Stimulated activated CD8-positive, alpha-beta memory T cell treated with anti-CD3 and anti-CD28 coated beads, Interleukin-12 subunit alpha, Interleukin-12 subunit beta, amount 100 ng/mL, for 4 hours (primary cell): Measurements from ENCODE around the gene SLC44A2.
"Not testable (repeated sequence)": the region's sequence is repeated elsewhere in the genome, so short reads cannot be mapped to it uniquely, and the experiment has no call there.

Experiments
- DNase-seq: peaks from one replicate; pipeline ENCODE4 v3.0.0-alpha.2; 2020; ENCODE audit warnings: low read depth

SLC44A2 gene

DNA sequence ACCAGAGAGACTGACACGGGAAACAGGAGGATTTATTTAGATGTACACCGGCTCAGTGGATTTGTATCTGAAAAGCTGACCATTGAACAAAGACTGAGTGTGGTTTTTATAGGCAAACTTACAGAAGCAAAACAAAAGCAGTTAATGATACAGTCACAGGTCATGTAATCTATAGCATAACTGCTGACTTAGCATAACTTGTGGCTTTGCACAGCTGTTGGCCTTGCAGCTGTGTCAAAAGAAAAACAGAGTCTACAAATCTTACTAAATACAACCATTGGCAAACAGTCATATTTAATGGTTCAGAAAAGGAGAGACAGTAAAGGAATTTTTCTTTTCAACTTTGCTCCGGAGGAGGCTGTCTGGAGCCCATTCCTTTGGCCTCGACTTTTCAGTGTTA is 26.5 kb downstream of the SLC44A2 start:
- no peak for DNase-seq

DNA sequence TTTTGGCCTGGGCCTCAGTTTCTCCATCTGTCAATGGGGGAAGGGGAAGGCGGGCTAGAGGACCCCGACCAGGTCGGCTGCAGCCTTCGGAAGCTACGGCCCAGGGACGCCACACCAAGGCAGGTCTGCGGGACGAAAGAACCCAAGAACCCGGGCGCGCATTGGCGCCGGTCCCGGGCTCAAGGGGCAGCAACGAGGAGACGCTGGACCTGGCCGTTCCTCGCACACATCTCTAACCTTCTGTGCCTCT is 28.1 kb downstream of the SLC44A2 start:
- DNase-seq, result no peak

DNA sequence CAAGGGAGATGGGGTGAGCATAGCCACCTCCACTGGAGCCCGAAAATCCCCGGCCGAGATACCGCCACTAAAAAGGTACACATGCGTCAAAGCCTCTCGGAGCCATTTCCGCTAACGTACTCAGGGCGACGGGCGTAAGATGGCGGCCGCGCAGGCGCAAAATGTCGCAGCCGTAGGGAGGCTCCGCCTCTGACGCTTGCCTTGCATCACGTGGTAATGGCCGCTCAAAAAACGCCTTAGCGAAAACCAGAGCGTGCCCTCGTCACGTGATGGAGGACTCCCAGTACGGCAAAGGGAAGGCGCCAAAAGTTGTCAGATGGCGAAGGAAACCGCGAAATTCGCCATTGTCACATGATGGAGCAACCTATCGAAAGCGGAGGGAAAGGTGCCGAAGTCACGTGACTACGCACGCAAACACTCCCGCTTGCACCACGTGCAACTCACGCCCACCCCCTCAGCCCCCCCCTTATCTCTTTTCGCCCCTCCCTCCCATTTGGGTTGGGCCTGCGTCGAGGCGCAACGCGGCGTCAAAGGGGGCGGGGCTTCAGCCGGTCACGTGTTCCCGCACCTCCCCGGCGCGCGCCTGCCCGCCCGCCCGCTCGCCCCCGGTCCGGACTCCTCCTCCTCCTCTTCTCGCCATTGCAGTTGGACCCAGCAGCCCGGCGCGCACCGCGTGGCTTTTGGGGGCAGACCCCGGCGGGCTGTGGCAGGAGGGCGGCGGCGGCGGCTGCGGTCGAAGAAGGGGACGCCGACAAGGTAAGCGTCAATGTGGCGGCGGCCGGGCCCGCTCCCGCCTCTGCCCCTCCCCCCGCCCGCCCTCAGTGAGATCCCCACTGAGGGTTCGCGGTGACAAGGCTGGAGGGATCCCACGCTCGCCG is 28.6 kb downstream of the SLC44A2 start, which contains the start of gene ILF3:
ILF3 (plus strand) TSS at position 615 of the 878 bp plus-strand sequence. CDS start 16,260 bp downstream, outside the sequence.
- DNase-seq, result peak; percentile 99

DNA sequence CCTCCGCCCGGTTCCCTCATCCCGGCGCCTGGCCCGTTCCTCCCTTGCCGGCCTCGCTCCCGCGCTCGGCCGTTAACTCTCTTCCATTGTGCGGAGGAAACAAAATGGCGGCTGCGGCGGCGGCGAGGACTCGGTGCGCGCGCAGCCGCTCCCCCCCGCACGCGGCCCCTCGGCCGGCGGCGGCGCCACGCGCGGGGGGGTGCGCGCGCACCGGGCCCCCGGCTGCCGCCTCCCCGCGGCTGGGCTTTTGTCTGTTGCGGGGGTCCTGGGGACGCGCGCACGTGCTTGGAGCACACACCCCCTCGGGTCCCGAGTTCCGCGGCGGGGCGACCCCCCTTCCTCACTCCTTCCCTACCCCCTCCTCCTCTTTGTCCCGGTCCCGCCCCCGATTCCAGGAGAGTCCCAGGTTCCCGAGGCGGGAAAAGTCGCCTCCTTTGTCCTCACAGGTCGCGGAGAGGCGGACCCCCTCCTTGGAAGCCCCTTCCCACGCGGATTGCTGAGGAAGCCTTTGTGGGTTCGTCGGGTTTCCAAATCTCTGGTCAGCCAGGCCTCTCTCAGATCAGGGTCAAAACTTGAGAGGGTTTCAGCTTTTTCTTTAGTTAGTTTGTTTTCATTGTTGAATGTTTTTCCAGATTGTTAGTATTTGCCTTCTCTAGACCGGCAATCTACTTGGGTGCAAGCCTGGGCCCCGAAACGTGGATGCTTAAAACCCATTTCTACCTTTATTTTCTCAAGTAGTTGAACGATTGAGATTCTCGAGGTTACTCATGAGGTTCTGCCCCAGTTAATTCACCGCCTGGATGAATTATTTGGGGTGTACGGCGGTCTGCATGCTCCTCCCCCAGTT is 29.5 kb downstream of the SLC44A2 start:
- peak; percentile 52 for DNase-seq

DNA sequence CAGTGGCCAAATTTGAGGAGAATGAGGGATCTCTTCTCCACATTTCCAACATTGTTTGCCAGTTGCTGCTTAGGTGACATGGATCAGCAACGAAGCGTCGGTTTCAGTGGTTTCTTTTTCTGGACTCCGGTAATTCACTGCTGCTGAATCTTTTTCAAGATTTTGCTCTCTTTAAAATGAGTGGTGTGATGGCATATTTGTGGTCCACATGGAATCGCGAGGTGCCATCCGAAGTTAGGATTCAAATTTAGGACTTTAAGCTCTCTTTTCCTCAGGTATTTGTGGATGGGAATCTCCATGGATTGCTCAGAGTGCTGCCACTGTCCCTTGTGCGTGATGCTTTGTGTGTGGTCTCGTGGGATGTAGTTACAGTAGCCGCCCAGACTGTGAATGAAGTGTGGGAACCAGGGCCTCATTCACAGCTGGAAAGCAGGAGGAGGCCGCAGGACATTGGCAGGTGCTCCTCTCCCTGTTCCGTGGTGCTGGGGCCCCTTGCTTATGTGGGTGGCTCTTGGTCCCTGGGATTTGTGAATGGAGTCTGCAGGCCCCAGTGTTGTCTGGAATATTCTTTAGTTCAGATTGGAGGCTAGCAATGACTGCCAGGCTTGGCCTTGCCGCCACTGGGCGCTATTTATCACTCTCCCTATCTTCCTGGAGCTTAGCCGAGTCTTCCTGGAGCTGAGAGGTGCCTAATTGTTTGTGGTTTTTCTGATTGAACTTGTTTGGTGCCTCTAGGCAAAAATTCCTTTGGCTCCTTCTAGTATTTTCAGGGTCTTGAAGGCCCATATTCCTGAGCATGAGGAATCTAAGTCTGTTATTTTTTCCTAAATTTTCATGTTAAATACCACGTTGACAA is 30.3 kb downstream of the SLC44A2 start:
- no peak for DNase-seq

DNA sequence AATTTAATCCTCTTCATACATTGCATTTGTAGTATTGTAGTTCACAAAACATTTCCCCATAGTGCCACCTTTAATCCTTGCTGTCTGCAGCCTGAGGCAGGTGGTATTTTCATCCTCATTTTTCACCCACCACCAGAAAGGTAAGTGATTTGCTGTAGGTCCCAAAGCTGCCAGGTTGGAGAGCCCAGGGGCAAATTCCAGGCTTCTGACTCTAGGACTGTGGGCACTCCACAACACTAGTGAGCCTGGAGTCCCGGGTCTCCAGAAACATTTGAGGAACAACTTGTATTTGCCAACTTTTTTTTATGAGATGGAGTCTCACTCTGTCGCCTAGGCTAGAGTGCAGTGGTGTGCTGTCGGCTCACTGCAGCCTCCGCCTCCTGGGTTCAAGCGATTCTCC is 35.0 kb downstream of the SLC44A2 start:
- DNase-seq, result no peak

DNA sequence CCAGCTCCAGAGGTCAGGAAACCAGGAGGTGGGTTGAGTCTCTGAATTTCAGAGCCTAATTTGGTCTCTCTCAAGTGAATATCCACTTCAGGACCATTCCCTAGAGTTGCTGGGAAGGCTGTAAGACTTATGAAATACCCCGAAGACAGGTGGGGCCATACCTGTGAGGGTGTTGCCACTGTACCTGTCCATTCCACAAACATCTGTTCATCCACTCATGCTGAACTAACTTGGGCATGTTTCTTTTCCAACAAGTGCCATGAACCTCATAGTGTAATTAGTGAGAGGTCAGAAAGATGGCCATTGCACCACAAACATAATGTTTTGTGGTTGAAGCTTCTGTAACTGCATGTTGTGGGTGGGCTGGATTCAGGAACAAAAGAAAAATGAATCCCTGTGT is 36.6 kb downstream of the SLC44A2 start:
- no peak for DNase-seq

DNA sequence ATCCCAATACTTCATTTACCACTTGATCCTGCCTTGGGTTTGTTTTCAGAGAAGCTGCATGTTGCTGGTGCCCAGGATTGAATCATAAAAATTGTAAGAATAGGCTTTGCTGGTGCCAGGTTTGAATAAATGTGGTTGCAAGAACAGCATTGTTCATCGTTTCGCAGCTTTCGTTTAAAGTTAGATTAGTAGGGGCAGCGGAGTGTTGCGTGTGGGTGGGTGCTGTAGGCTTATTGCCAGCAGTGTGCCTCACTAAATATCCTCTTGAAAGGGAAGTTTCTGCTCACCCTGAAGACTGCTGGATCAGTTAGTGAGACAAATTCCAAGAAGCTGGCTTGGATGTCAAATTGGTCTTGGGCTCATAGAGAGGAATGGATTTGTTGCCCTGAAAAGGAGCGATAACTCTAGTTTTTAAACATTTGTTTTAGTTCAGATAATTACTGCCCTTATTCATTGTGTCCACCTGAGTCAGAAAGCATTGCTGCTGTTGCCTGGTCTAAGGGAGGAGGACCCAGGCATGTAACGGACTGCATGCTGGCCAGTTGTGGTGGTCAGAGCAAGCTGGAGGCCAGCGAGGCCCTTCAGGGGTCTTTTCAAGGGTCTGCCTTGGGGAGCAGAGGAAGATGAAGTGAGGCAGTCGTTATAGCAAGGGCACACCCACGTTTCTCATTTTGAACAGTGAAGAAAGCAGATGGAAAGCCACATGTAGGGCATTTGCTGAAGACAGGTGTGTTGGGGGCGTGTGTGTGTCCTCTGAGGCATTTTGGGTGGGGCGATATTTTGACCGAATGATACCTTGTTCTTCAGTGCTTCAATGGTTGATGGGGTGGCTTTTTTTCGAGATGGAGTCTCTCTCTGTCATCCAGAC is 37.3 kb downstream of the SLC44A2 start:
- no peak for DNase-seq

DNA sequence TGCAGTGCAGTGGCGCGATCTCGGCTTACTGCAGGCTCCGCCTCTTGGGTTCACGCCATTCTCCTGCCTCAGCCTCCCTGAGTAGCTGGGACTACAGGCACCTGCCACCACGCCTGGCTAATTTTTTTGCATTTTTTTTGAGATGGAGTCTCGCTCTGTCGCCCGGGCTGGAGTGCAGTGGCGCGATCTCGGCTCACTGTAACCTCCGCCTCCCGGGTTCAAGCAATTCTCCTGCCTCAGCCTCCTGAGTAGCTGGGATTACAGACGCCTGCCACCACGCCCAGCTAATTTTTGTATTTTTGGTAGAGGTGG is 37.9 kb downstream of the SLC44A2 start:
- DNase-seq, result not testable (repeated sequence)

DNA sequence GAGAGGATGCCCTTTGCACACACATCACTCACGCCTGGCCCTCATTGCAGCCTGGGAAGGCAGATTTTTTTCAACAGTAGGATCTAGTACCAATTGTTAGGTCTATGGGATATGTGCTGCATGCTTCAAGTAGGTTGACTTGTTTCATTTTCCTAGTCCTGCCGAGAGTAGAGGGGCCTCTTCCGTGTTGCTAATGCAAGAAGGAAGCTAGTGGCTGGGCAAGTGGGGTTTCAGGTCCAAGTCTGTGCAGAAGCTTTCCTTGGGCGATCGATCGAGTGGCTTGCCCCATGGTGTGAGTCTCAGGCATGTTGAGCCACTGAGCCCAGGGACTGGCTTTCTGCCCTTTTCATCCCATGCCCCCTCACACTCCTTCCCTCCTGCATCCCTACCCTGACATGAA is 42.5 kb downstream of the SLC44A2 start:
- DNase-seq, result no peak

DNA sequence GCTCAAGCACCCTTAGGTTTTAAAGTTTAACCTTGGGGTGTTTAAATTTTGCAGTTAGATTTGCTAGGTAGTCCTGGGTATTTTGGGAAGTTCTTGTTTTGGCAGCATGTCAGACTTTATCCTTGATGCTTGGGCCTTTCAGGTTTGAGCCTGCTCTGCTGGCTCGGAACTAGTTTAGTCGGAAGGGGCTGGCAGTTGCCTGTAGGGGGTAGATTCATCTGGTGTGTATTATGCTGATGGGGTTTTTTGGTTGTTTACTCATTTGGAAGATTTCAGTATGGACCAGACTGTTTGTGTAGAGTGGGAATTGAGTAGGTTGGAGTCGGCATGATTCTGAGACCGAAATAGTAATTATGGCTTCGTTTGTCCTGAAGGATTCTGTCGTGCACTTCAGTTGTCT is 43.9 kb downstream of the SLC44A2 start:
- no peak for DNase-seq

DNA sequence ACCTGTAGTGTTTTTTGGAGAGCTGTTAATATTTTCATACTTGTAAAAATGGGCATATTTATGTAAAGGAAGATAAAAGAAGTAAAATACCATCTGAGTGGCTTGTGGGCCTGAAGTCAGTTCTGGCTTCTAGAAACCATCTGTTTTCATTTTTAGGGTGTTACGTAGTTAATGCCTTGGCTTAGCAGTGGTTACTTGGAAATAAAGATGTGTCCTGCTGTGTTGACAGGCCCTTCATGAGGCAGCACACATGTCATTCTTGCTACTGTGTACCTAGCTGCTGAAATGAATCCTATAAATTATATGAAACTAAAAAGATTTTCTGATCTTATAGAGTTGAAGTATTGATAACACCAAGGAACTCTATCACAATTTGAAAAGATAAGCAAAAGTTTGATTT is 44.8 kb downstream of the SLC44A2 start:
- DNase-seq, result no peak

DNA sequence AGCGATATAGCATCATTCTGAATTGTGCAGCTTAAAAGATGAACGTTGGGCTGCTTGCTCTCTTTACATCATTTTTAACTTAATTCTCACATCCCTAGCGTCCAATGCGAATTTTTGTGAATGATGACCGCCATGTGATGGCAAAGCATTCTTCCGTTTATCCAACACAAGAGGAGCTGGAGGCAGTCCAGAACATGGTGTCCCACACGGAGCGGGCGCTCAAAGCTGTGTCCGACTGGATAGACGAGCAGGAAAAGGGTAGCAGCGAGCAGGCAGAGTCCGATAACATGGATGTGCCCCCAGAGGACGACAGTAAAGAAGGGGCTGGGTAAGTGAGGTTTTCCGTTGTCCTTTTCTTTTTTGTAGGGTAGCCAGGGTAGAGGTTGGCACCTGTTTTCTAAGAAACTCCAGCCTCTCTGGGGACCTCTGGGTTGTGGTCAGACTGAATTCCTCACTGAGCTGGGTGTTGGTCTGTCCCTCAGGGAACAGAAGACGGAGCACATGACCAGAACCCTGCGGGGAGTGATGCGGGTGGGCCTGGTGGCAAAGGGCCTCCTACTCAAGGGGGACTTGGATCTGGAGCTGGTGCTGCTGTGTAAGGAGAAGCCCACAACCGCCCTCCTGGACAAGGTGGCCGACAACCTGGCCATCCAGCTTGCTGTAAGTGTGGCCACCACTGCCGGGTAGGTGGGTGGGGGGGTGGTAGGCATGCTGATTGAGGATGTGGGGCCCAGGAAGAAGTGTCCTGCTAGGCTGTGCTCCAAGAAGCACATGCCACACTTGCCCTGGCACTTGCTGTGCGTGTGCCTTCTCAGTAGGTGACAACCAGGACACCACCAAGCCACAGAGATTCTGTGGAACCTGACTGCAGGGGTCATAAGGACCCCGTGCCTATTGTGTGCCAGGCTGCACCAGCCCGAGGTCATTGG is 45.8 kb downstream of the SLC44A2 start:
- no peak for DNase-seq

DNA sequence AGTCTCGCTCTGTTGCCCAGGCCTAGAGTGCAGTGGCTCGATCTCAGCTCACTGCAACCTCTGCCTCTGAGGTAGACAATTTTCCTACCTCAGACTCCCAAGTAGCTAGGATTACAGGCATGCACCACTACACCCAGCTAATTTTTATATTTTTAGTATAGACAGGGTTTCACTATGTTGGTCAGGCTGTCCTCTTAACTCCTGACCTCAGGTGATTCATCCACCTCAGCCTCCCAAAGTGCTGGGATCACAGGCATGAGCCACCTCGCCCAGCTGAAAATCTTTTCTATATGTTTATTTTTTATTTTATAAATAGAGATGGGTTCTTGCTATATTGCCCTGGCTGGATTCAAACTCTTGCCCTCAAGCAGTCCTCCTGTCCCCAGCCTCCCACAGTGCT is 46.6 kb downstream of the SLC44A2 start:
- DNase-seq, result not testable (repeated sequence)

DNA sequence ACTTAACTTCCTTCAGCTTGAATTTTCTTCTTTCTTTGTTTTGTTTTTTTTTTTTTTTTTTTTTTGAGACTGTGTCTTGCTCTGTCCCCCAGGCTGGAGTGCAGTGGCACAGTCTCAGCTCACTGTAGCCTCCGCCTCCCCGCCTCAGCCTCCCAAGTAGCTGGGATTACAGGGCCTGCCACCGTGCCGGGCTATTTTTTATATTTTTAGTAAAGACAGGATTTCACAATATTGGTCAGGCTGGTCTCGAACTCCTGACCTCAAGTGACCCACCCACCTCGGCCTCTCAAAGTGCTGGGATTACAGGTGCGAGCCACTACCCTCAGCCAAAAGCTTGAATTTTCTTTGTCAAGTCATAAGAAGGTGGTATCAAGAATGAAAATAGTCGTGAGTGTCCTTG is 49.9 kb downstream of the SLC44A2 start:
- not testable (repeated sequence) for DNase-seq

DNA sequence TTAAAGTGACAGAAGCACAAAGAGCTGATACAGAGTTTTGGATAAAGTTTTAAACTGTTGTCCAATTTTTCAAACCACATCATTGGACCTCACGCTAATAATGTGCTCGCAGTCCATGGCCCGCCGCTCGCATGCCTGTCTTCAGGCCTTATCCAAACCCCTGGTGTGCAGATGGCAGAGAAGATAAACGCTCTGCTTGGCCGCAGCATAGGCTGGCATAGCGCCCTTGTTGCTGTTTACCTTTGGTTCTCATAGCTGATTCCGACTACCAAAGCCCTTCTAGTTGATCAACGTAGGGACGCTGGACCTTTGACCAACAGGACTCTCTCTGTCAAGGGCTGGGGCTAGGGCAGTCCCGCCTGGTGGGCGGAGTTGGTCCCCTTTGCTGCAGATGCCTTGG is 52.4 kb downstream of the SLC44A2 start:
- DNase-seq, result no peak

DNA sequence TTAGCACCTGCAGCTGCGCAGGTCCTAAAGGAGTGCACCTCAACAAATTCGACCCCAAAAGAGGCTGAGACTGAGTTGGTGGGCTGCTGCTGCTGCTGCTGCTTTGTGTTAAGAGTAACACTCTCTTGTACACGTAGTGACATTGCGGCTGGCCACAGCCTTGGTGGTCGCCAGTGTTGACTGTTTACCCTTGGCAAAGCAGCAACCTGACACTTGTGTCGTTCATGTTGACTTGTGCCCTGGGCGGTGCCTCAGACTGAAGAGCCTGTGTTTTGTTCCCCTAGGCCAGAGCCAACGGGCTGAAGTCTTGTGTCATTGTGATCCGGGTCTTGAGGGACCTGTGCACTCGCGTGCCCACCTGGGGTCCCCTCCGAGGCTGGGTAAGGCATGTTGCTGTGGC is 53.5 kb downstream of the SLC44A2 start:
- DNase-seq, result no peak

DNA sequence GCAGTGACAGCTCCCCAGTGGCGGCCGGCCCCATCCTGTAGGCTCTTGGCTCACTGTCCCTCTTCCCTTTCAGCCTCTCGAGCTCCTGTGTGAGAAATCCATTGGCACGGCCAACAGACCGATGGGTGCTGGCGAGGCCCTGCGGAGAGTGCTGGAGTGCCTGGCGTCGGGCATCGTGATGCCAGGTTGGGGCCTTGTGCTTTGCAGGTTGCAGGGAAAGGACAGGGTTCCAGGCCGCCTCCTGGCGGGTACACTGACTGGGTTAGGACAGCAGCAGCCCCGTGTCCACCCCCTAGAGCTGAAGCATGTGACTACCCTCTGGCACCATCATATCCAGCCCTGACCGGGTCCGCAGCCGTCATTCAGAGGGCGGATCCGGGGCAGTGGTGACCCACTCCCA is 54.4 kb downstream of the SLC44A2 start:
- DNase-seq, result no peak

DNA sequence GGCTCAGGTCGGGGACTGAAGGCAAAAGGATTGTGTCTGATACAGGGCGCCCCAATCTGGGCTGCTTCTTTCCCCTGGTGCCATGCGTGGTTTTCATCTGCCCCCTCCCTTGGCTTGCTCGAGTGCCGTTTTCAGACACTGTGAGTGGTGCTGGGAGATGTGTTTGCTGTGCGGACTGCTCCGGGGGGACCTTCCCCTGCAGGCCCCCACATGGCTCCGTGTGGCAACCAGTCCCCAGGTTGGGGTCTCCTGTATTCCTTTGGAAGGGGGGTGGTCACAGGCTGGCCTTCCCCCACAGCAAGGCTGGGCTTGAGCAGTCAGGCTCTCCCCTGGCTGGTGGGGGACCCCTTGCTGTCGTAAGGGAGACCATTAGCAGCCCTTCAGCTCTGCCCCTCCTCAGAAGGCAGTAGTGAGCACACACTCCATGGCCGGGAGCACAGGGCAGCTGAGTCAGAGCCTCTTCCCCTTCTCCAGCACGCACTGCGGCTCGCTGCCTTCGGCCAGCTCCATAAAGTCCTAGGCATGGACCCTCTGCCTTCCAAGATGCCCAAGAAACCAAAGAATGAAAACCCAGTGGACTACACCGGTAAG is 55.3 kb downstream of the SLC44A2 start:
- DNase-seq, result no peak

DNA sequence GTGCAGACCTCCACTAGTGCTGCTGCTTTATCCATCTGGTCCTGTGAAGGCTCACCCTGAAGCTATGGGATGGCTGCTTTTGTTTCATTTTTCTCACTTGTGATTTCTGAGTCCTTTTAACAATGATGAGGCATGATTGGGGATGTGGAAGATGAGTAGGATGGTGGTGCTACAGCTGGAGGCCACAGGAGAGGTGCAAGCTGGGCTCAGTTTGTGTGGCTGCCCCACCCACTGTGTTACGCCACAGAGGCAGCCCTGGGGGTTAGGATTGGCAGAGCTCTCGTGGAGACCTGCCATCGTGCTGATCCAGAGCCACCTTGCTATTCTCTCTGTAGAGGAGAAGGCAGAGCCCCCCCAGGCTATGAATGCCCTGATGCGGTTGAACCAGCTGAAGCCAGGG is 56.3 kb downstream of the SLC44A2 start:
- no peak for DNase-seq
